ENCODE measurements around the gene HEXD.

DNA sequence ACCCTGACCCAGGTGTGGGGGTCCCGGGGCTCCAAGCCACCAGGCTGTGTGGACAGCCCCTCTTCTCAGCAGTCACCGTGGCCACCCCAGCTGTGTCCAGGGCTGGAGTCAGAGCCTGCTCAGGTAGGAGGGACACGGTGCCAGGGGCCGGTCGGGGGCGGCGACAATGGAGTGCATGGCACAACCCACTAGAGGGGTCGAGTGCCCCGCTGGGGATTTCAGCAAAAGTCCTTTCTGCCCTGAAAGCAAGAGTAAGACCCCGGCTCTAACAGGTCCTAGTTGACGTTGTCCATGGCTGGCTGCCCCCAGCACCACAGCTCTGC is 35.3 kb upstream of the HEXD start:
- TF ChIP-seq ZNF8 (CRISPR knock-in tag; IDR thresholded peaks at IDR 0.05) (no peak), TCF4 (CRISPR knock-in tag; IDR thresholded peaks at IDR 0.05; ENCODE audit: borderline replicate concordance) (no peak), ZNF565 (CRISPR knock-in tag; conservative IDR thresholded peaks at IDR 0.05; ENCODE audit: low read depth) (no peak), RARB (CRISPR knock-in tag; IDR thresholded peaks at IDR 0.05) (no peak), ISL1 (CRISPR knock-in tag; IDR thresholded peaks at IDR 0.05) (no peak), OSR1 (CRISPR knock-in tag; IDR thresholded peaks at IDR 0.05) (no peak), ZFP30 (CRISPR knock-in tag; IDR thresholded peaks at IDR 0.05) (no peak), TOX (CRISPR knock-in tag; IDR thresholded peaks at IDR 0.05; ENCODE audit: borderline replicate concordance) (no peak), ESRRG (CRISPR knock-in tag; IDR thresholded peaks at IDR 0.05) (no peak), GLIS3 (CRISPR knock-in tag; IDR thresholded peaks at IDR 0.05) (no peak)
- TF ChIP-seq, protein P1, sequence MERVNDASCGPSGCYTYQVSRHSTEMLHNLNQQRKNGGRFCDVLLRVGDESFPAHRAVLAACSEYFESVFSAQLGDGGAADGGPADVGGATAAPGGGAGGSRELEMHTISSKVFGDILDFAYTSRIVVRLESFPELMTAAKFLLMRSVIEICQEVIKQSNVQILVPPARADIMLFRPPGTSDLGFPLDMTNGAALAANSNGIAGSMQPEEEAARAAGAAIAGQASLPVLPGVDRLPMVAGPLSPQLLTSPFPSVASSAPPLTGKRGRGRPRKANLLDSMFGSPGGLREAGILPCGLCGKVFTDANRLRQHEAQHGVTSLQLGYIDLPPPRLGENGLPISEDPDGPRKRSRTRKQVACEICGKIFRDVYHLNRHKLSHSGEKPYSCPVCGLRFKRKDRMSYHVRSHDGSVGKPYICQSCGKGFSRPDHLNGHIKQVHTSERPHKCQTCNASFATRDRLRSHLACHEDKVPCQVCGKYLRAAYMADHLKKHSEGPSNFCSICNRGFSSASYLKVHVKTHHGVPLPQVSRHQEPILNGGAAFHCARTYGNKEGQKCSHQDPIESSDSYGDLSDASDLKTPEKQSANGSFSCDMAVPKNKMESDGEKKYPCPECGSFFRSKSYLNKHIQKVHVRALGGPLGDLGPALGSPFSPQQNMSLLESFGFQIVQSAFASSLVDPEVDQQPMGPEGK (CRISPR knock-in tag; IDR thresholded peaks at IDR 0.05; ENCODE audit: borderline replicate concordance), result no peak
- TF ChIP-seq, protein P2, sequence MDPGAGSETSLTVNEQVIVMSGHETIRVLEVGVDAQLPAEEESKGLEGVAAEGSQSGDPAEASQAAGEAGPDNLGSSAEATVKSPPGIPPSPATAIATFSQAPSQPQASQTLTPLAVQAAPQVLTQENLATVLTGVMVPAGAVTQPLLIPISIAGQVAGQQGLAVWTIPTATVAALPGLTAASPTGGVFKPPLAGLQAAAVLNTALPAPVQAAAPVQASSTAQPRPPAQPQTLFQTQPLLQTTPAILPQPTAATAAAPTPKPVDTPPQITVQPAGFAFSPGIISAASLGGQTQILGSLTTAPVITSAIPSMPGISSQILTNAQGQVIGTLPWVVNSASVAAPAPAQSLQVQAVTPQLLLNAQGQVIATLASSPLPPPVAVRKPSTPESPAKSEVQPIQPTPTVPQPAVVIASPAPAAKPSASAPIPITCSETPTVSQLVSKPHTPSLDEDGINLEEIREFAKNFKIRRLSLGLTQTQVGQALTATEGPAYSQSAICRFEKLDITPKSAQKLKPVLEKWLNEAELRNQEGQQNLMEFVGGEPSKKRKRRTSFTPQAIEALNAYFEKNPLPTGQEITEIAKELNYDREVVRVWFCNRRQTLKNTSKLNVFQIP (CRISPR knock-in tag; IDR thresholded peaks at IDR 0.05; ENCODE audit: borderline replicate concordance, low read depth), result no peak
- TF ChIP-seq, protein P3, sequence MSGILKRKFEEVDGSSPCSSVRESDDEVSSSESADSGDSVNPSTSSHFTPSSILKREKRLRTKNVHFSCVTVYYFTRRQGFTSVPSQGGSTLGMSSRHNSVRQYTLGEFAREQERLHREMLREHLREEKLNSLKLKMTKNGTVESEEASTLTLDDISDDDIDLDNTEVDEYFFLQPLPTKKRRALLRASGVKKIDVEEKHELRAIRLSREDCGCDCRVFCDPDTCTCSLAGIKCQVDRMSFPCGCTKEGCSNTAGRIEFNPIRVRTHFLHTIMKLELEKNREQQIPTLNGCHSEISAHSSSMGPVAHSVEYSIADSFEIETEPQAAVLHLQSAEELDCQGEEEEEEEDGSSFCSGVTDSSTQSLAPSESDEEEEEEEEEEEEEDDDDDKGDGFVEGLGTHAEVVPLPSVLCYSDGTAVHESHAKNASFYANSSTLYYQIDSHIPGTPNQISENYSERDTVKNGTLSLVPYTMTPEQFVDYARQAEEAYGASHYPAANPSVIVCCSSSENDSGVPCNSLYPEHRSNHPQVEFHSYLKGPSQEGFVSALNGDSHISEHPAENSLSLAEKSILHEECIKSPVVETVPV (CRISPR knock-in tag; IDR thresholded peaks at IDR 0.05), result no peak
